Epithelial cell of proximal tubule (primary cell): Measurements from ENCODE around the gene C1QL1. TPM values are rescaled to one million over a fixed set of nuclear protein-coding genes. Genes with fewer than 3 reads are reported as not detected.

Source experiments
- DNase-seq: peaks from one replicate; pipeline ENCODE4 v3.0.0-alpha.2; 2011; ENCODE audit warnings: low read depth
- H3K4me3 ChIP-seq: 2 replicates; pipeline ENCODE4 v1.5.1; 2011; ENCODE audit warnings: low read depth, mild to moderate bottlenecking, low read length
- CTCF ChIP-seq: conservative IDR thresholded peaks from 2 replicates; pipeline ENCODE4 v1.5.1; 2012; ENCODE audit warnings: low read depth, mild to moderate bottlenecking, low read length
- total RNA-seq: library from RNA; depleted of rRNA; stranded (reverse); fragments of >200 nt; gene quantifications from 2 replicates; pipeline ENCODE4 v1.2.3, GENCODE V29; 2015

Gene C1QL1
- total RNA-seq, 1 donor from 2014 or later = not detected

- no peak overlapping the region for H3K4me3 ChIP-seq
- no peak for DNase-seq
- TF ChIP-seq CTCF = no peak
Measured at GRCh38 chr17:44998646-44999045, 30.5 kb upstream of the C1QL1 start.

GRCh38 chr17:44997733-44998520 lies 29.8 kb upstream of the C1QL1 start:
- no peak overlapping the region for H3K4me3 ChIP-seq
- no peak for DNase-seq
- TF ChIP-seq CTCF = no peak

- no peak overlapping the region for H3K4me3 ChIP-seq
- DNase-seq = no peak
Measured at GRCh38 chr17:44996304-44996703, 28.2 kb upstream of the C1QL1 start.

GRCh38 chr17:44995436-44996001 lies 27.4 kb upstream of the C1QL1 start:
- no peak for TF ChIP-seq CTCF
- no peak overlapping the region for H3K4me3 ChIP-seq
- no peak for DNase-seq

More at GRCh38 chr17:44996304-44996703, 28.2 kb upstream of the C1QL1 start:
- no peak for TF ChIP-seq CTCF

- TF ChIP-seq CTCF = no peak
- no peak overlapping the region for H3K4me3 ChIP-seq
- no peak for DNase-seq
Measured at GRCh38 chr17:44992242-44992939, 24.3 kb upstream of the C1QL1 start.

- H3K4me3 ChIP-seq = no peak overlapping the region
- no peak for TF ChIP-seq CTCF
- DNase-seq = no peak
Measured at GRCh38 chr17:44990994-44991393, 22.9 kb upstream of the C1QL1 start.
